NCI-H1436 treated with DMSO at 0.1 percent for 48 hours (cell line): ENCODE measurements around the gene ZC3H14.
A peak's percentile ranks its signal among the peaks of the same experiment; 100 is the strongest.
"Not testable (repeated sequence)": the region's sequence is repeated elsewhere in the genome, so short reads cannot be mapped to it uniquely, and the experiment has no call there.

Source experiments
- DNase-seq: peaks from one replicate; lab custom pipeline; 2025; lab: John Stamatoyannopoulos, UW

ZC3H14 gene

GRCh38 chr14:88562831-88563686 is at the start of gene ZC3H14:
TSS of gene ZC3H14 (plus strand) at chr14:88563037. CDS start at chr14:88563134, 97 bp downstream.
- DNase-seq: peak; percentile 58

GRCh38 chr14:88515499-88516221 is 47.2 kb upstream of the ZC3H14 start:
- no peak for DNase-seq

- DNase-seq: no peak
Measured at GRCh38 chr14:88516861-88517357, 45.9 kb upstream of the ZC3H14 start.

- no peak for DNase-seq
Measured at GRCh38 chr14:88518592-88519512, 44.0 kb upstream of the ZC3H14 start.

- no peak for DNase-seq
Measured at GRCh38 chr14:88519907-88520306, 42.9 kb upstream of the ZC3H14 start.

- no peak for DNase-seq
Measured at GRCh38 chr14:88521818-88522217, 41.0 kb upstream of the ZC3H14 start.

GRCh38 chr14:88522393-88522792 is 40.4 kb upstream of the ZC3H14 start:
- no peak for DNase-seq

- not testable (repeated sequence) for DNase-seq
Measured at GRCh38 chr14:88529889-88530288, 32.9 kb upstream of the ZC3H14 start.

GRCh38 chr14:88533064-88533602 is 29.7 kb upstream of the ZC3H14 start:
- DNase-seq: no peak

- no peak for DNase-seq
Measured at GRCh38 chr14:88535149-88535548, 27.7 kb upstream of the ZC3H14 start.

- DNase-seq: no peak
Measured at GRCh38 chr14:88535813-88536212, 27.0 kb upstream of the ZC3H14 start.

GRCh38 chr14:88541324-88541723 is 21.5 kb upstream of the ZC3H14 start:
- DNase-seq: no peak

- no peak for DNase-seq
Measured at GRCh38 chr14:88542857-88543795, 19.7 kb upstream of the ZC3H14 start.

GRCh38 chr14:88545256-88545655 is 17.6 kb upstream of the ZC3H14 start:
- DNase-seq: no peak

- no peak for DNase-seq
Measured at GRCh38 chr14:88546621-88547385, 16.0 kb upstream of the ZC3H14 start.

GRCh38 chr14:88547386-88547780 is 15.5 kb upstream of the ZC3H14 start:
- DNase-seq: no peak

GRCh38 chr14:88550078-88550477 is 12.8 kb upstream of the ZC3H14 start:
- DNase-seq: no peak

- no peak for DNase-seq
Measured at GRCh38 chr14:88551094-88551870, 11.6 kb upstream of the ZC3H14 start.

GRCh38 chr14:88551980-88552431 is 10.8 kb upstream of the ZC3H14 start:
- no peak for DNase-seq
